ENCODE measurements around the gene PPP2R2C.

GRCh38 chr4:6452116-6452896 is 20.1 kb downstream of the PPP2R2C start:
- TF ChIP-seq, protein P1, sequence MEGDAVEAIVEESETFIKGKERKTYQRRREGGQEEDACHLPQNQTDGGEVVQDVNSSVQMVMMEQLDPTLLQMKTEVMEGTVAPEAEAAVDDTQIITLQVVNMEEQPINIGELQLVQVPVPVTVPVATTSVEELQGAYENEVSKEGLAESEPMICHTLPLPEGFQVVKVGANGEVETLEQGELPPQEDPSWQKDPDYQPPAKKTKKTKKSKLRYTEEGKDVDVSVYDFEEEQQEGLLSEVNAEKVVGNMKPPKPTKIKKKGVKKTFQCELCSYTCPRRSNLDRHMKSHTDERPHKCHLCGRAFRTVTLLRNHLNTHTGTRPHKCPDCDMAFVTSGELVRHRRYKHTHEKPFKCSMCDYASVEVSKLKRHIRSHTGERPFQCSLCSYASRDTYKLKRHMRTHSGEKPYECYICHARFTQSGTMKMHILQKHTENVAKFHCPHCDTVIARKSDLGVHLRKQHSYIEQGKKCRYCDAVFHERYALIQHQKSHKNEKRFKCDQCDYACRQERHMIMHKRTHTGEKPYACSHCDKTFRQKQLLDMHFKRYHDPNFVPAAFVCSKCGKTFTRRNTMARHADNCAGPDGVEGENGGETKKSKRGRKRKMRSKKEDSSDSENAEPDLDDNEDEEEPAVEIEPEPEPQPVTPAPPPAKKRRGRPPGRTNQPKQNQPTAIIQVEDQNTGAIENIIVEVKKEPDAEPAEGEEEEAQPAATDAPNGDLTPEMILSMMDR (tag by site-specific recombination; IDR thresholded peaks at IDR 0.05), result no peak
- no peak for TF ChIP-seq ZNF274 (IDR thresholded peaks at IDR 0.05; ENCODE audit: low read length)
- no peak for TF ChIP-seq ZNF274 (tag by site-specific recombination; IDR thresholded peaks at IDR 0.05; ENCODE audit: borderline replicate concordance)
- TF ChIP-seq ZNF423 (tag by site-specific recombination; IDR thresholded peaks at IDR 0.05), result no peak
- TF ChIP-seq, protein P2, sequence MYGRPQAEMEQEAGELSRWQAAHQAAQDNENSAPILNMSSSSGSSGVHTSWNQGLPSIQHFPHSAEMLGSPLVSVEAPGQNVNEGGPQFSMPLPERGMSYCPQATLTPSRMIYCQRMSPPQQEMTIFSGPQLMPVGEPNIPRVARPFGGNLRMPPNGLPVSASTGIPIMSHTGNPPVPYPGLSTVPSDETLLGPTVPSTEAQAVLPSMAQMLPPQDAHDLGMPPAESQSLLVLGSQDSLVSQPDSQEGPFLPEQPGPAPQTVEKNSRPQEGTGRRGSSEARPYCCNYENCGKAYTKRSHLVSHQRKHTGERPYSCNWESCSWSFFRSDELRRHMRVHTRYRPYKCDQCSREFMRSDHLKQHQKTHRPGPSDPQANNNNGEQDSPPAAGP (tag by site-specific recombination; IDR thresholded peaks at IDR 0.05), result no peak
- no peak for TF ChIP-seq ZNF202 (tag by site-specific recombination; IDR thresholded peaks at IDR 0.05; ENCODE audit: borderline replicate concordance)
